HG02870 (cell line): ENCODE measurements around the gene PPP1R36.
"Not testable (repeated sequence)": the region's sequence is repeated elsewhere in the genome, so short reads cannot be mapped to it uniquely, and the experiment has no call there.

Experiments used
- ATAC-seq: cut with Tn5 transposase; IDR thresholded peaks from one replicate; pipeline ENCODE4 v1.9.1; 2021; ENCODE audit warnings: mild to moderate bottlenecking, moderate library complexity; ENCODE audit not compliant: unreplicated experiment

PPP1R36 gene

GRCh38 chr14:64549791-64550620, at the start of gene PPP1R36:
PPP1R36 (plus strand) TSS chr14:64549961; CDS start chr14:64549998, 37 bp downstream.
- ATAC-seq, result no peak

- no peak for ATAC-seq
These were observed 49.7 kb upstream of the PPP1R36 start for GRCh38 chr14:64500088-64500487.

- no peak for ATAC-seq
These were observed 48.2 kb upstream of the PPP1R36 start for GRCh38 chr14:64501411-64502171.

- ATAC-seq, result no peak
These were observed 47.3 kb upstream of the PPP1R36 start for GRCh38 chr14:64502456-64502855.

GRCh38 chr14:64502887-64503433, 46.8 kb upstream of the PPP1R36 start:
- ATAC-seq, result peak; percentile 0

- ATAC-seq, result peak; percentile 54
These were observed 46.1 kb upstream of the PPP1R36 start, which contains the start of gene ZBTB25 for GRCh38 chr14:64503434-64504309. ZBTB25 (minus strand) TSS chr14:64503838; CDS start chr14:64490533, 13,305 bp downstream.

GRCh38 chr14:64504310-64504896, 45.4 kb upstream of the PPP1R36 start, which contains the start of gene ZBTB1:
ZBTB1 (plus strand) TSS chr14:64504770; CDS start chr14:64521505, 16,735 bp downstream.
- peak; percentile 16 for ATAC-seq

GRCh38 chr14:64504897-64505794, 44.6 kb upstream of the PPP1R36 start:
- peak; percentile 22 for ATAC-seq

GRCh38 chr14:64506721-64507120, 43.0 kb upstream of the PPP1R36 start:
- no peak for ATAC-seq

GRCh38 chr14:64507376-64508156, 42.2 kb upstream of the PPP1R36 start:
- no peak for ATAC-seq

- peak; percentile 28 for ATAC-seq
These were observed 41.5 kb upstream of the PPP1R36 start for GRCh38 chr14:64508215-64508776.

GRCh38 chr14:64509036-64509435, 40.7 kb upstream of the PPP1R36 start:
- no peak for ATAC-seq

- no peak for ATAC-seq
These were observed 38.7 kb upstream of the PPP1R36 start for GRCh38 chr14:64510825-64511671.

GRCh38 chr14:64513271-64513670, 36.5 kb upstream of the PPP1R36 start:
- ATAC-seq, result no peak

GRCh38 chr14:64515053-64515452, 34.7 kb upstream of the PPP1R36 start:
- ATAC-seq, result no peak

GRCh38 chr14:64516969-64517368, 32.8 kb upstream of the PPP1R36 start:
- no peak for ATAC-seq

- ATAC-seq, result not testable (repeated sequence)
These were observed 32.1 kb upstream of the PPP1R36 start for GRCh38 chr14:64517667-64518066.
